Measurements from ENCODE around the gene SRMS. TPM values are rescaled to one million over a fixed set of nuclear protein-coding genes. Genes with fewer than 3 reads are reported as not detected.

The SRMS gene
- total and polyA plus RNA-seq, 7 donors, result 0.19 to 2.4 TPM; not detected in 5

DNA sequence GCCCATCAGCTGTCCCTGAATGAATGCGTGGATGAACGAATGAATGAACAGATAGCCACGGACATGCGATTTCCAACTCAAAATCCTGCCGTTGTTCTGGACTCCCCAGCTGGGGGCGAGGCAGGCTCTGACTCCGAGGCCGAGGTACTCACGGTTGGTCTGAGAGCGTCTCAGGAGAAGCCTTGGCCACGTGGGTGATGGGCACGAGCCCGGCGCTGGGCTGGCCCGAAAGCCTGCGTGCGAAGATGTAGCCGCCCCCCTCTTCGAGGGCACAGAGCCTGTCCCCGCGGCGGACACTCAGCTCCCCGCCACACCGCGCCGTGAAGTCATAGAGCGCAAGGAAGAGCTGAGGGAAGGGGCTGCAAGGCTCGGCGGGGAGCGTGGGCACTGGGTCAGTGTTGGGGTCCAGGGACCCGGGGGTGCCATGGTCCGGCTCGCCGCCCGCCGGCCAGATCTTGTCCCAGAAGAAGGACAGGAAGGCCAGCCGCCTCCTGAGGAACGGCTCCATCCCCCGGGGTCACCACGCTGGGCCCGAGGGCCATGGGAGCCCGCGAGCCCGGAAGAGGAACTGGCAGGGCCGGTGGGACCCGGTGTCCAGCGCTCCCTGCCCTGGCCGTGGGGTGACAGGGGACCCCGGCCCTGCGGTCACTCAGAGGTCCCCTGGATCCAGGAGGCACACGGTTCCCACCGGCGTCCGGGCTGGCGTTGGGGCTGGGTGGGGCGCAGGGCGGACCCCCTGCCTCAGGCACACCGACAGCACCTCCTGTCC lies 409 bp downstream of the SRMS start:
- 35 to 66% methylated on average over 58 of the region's 58 CpGs for WGBS, 2 donors
- Histone ChIP-seq H3K4me1 (no peaks in the 10 kb centered on the region), H3K27me3 (peaks cover 3 to 67% (median 51%) of the 10 kb centered on the region in 3 donors), H3K36me3 (no peaks in the 10 kb centered on the region), H3K9me3 (no peaks in the 10 kb centered on the region), H3K27ac (no peak overlapping the region), H3K4me3 (no peak overlapping the region)
- no peak for DNase-seq
- intact Hi-C loops (cut with DNase I), result no loop called here
- TF ChIP-seq, protein P1, sequence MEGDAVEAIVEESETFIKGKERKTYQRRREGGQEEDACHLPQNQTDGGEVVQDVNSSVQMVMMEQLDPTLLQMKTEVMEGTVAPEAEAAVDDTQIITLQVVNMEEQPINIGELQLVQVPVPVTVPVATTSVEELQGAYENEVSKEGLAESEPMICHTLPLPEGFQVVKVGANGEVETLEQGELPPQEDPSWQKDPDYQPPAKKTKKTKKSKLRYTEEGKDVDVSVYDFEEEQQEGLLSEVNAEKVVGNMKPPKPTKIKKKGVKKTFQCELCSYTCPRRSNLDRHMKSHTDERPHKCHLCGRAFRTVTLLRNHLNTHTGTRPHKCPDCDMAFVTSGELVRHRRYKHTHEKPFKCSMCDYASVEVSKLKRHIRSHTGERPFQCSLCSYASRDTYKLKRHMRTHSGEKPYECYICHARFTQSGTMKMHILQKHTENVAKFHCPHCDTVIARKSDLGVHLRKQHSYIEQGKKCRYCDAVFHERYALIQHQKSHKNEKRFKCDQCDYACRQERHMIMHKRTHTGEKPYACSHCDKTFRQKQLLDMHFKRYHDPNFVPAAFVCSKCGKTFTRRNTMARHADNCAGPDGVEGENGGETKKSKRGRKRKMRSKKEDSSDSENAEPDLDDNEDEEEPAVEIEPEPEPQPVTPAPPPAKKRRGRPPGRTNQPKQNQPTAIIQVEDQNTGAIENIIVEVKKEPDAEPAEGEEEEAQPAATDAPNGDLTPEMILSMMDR (IDR thresholded peaks at IDR 0.05), result no peak
- no peak for TF ChIP-seq POLR2A (IDR thresholded peaks at IDR 0.05)
- TF ChIP-seq EP300 (IDR thresholded peaks at IDR 0.05), result no peak
- TF ChIP-seq POLR2AphosphoS5 (IDR thresholded peaks at IDR 0.05), result no peak

GRCh38 chr20:63546256-63546955 lies 1.1 kb downstream of the SRMS start:
- H3K27me3 ChIP-seq, result peaks cover 3 to 62% (median 51%) of the 10 kb centered on the region in 3 donors

GRCh38 chr20:63545814-63546213 lies 1.7 kb downstream of the SRMS start:
- no peak for DNase-seq
- WGBS, 2 donors, result 13 to 43% methylated on average over 6 of the region's 6 CpGs
- Histone ChIP-seq H3K27me3 (peaks cover 0 to 62% (median 48%) of the 10 kb centered on the region in 3 donors), H3K4me3 (no peak overlapping the region), H3K9me3 (no peaks in the 10 kb centered on the region), H3K27ac (no peak overlapping the region), H3K4me1 (no peaks in the 10 kb centered on the region), H3K36me3 (no peaks in the 10 kb centered on the region)
- TF ChIP-seq POLR2AphosphoS5 (IDR thresholded peaks at IDR 0.05), result no peak
- no peak for TF ChIP-seq POLR2A (IDR thresholded peaks at IDR 0.05)
- TF ChIP-seq, protein P1 (IDR thresholded peaks at IDR 0.05), result no peak
- TF ChIP-seq EP300 (IDR thresholded peaks at IDR 0.05), result no peak
- intact Hi-C loops (cut with DNase I), result no loop called here

More at GRCh38 chr20:63546256-63546955, 1.1 kb downstream of the SRMS start:
- no peak for DNase-seq
- TF ChIP-seq, protein P1 (IDR thresholded peaks at IDR 0.05), result no peak
- TF ChIP-seq POLR2AphosphoS5 (IDR thresholded peaks at IDR 0.05) (no peak), EP300 (IDR thresholded peaks at IDR 0.05) (no peak), POLR2A (IDR thresholded peaks at IDR 0.05) (no peak)
- WGBS, 2 donors, result 43 to 77% methylated on average over 20 of the region's 20 CpGs
- Histone ChIP-seq H3K36me3 (no peaks in the 10 kb centered on the region), H3K4me1 (no peaks in the 10 kb centered on the region), H3K27ac (no peak overlapping the region), H3K9me3 (no peaks in the 10 kb centered on the region), H3K4me3 (no peak overlapping the region)
- intact Hi-C loops (cut with DNase I), result no loop called here

- Histone ChIP-seq H3K9me3 (no peaks in the 10 kb centered on the region), H3K27me3 (peaks cover 0 to 54% (median 42%) of the 10 kb centered on the region in 3 donors), H3K4me3 (no peak overlapping the region), H3K36me3 (no peaks in the 10 kb centered on the region), H3K27ac (no peak overlapping the region), H3K4me1 (no peaks in the 10 kb centered on the region)
- WGBS, 2 donors, result 16 to 66% methylated on average over 19 of the region's 19 CpGs
- no peak for DNase-seq
- TF ChIP-seq POLR2AphosphoS5 (IDR thresholded peaks at IDR 0.05), result no peak
- TF ChIP-seq POLR2A (IDR thresholded peaks at IDR 0.05), result no peak
- TF ChIP-seq, protein P1 (IDR thresholded peaks at IDR 0.05), result no peak
- TF ChIP-seq EP300 (IDR thresholded peaks at IDR 0.05), result no peak
- intact Hi-C loops (cut with DNase I), result no loop called here
These were observed 2.5 kb downstream of the SRMS start for GRCh38 chr20:63544958-63545516.
